Activated CD4-positive, CD25-positive, alpha-beta regulatory T cell treated with anti-CD3 and anti-CD28 coated beads, Interleukin-2, amount 50 U/mL, for 72 hours (primary cell): ENCODE results near the gene ZNF530.

Experiments
- DNase-seq: peaks from one replicate; pipeline ENCODE4 v3.0.0; 2021

The ZNF530 gene

GRCh38 chr19:57599761-57600383 lies at the start of gene ZNF530:
ZNF530 (plus strand) TSS chr19:57599885; CDS start chr19:57604346, 4,461 bp downstream.
- peak; percentile 87 for DNase-seq

DNA sequence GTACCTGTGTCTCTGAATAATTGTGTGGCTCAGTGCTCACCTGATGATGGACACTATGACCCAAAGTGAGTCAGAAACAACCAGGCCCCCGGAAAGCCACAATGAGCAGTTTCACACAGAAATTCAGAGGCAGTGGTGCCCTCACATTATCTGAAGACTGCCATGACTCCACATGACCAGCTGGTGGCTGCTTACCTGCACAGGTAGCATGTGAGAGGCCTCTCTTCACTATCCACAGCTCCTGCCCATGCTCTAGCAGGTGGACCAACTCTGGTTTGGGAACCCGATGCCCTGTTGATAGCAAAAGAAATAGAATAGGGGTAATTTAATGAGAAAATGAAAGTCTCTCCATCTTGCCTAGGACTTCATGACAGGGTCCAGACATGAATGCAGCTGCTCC lies 47.3 kb upstream of the ZNF530 start:
- DNase-seq = no peak

GRCh38 chr19:57557659-57558058 lies 42.0 kb upstream of the ZNF530 start:
- DNase-seq = no peak

DNA sequence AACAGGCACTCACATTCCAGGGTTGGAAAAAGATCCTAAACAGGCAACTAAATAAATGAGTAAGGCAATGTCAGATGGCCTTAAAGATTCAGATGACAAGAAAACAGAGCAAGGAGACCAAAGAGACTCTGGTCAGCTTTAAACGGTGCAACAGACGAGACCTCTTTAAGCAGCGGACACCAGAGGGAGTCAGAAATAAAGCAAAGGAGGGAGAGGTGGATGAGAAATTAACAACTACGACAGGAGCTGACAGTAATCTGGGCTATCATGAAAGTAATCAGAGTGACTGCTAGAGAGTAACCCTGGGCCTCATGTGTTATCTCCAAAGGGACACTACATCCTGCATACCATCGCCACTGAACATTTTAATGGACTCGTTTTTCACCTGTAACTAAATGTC lies 41.2 kb upstream of the ZNF530 start:
- no peak for DNase-seq

DNA sequence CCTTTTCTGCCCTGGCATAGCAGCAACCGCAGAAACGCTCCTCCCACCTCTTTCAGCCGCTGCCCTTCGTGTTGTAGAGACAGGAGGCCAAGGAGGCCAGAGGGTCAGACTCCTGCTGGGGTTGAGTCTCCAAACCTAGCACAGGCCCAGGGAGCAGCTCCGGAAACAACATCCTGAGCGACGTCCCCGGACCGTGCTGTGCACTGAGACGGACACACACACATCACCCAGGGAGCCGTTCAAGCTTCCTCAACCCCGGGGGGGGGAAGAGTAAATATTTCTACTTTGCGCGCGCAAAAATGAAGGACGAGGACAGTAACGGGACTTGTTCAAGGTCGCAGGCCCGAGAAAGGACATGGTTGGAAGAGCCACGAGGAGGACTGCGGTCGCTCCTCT lies 40.7 kb upstream of the ZNF530 start:
- no peak for DNase-seq

DNA sequence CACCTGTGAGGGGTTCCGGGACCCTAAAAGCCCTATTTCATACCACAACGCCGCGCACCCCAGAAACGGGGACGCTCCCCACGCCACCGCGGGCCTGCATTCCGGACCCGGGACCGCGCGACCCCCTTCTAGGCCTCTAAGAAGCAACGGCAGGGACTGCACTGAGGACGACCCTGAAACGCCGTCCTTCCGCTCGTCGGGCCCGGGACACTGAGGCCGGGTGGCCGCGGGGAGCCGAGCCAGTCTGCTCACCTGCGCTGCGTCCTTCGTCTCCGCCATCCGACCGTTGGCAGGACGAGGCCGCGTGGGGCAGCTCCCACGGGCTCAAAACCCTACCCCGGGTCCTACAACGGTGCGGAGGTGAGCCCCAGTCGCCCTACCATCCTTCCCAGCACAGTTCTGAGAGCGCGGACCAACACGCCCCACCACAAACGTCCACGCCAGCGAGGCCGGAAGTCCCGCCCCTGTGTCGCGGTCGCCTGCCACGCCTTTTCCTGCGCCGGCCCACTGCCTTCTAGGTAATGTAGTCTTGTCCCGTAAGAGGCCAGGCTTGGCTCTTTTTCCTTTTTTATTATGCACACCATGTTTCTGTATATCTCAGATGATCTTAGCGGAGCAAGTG lies 40.2 kb upstream of the ZNF530 start, which contains the start of gene ZNF550:
TSS of gene ZNF550 (minus strand) at position 460 of the 622 bp plus-strand sequence. CDS start at position 279, 181 bp downstream.
- DNase-seq = peak; percentile 85

DNA sequence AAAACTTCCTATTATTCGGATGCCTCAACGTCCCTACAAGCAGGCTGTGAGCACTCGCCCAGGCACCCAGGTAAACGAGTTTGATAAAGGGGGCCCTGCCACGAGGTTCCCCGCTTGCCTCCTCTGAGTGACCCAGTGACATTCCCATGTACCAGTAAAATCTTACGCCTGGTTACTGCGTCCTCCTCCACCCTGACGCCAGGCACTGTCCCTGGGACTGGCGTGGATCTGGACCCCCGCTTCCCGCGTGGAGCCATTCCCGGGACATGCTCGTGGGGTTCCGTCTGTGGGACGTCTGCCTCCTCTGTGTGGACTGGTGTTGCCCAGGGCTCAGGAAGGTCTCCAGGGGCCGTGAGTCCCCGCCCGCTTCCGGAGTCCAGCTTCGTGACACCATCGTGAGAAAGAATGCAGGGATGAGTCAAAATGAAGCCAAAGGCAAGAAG lies 39.6 kb upstream of the ZNF530 start:
- DNase-seq = no peak

DNA sequence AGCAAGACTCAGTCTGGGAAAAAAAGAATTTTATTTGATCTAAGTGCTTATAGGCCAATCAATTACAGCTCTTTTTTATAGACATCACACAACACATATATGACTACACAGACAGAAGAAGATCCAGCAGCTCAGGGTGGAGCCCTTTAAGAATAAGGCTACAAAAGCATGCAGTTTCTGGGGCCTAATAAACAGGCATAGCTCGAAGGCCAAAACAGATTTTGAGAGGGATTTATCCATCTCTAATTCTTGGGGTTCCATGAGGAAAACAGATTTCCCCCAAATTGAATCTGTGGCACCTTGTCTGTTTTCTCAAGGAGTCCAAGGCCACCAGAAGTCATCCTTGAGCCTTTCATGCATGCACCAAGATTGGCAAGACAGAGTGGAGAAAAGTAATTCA lies 36.1 kb upstream of the ZNF530 start:
- DNase-seq = no peak

GRCh38 chr19:57566396-57567265 lies 33.1 kb upstream of the ZNF530 start:
- DNase-seq = no peak

- DNase-seq = no peak
These were observed 29.0 kb upstream of the ZNF530 start for GRCh38 chr19:57570707-57571106.

GRCh38 chr19:57572415-57572947 lies 27.2 kb upstream of the ZNF530 start:
- DNase-seq = no peak

DNA sequence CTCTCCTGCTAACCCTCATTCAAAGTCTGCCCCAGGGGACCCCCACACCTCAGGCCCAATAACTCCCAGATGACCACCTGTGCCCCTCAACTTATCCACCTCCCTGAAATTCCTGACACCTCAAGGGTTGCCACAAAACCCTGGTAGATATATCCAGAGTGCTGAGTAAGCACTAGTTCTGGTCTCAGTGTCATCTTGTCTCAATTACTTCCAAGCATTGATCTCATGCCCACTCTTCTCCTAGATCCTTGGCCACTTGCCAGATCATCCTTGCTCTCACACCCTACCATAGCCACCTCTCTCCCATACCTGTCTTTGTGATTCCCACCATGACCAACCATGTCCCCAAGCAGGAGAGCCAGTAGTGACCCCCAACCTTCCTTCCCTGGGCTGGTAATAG lies 23.0 kb upstream of the ZNF530 start:
- no peak for DNase-seq

DNA sequence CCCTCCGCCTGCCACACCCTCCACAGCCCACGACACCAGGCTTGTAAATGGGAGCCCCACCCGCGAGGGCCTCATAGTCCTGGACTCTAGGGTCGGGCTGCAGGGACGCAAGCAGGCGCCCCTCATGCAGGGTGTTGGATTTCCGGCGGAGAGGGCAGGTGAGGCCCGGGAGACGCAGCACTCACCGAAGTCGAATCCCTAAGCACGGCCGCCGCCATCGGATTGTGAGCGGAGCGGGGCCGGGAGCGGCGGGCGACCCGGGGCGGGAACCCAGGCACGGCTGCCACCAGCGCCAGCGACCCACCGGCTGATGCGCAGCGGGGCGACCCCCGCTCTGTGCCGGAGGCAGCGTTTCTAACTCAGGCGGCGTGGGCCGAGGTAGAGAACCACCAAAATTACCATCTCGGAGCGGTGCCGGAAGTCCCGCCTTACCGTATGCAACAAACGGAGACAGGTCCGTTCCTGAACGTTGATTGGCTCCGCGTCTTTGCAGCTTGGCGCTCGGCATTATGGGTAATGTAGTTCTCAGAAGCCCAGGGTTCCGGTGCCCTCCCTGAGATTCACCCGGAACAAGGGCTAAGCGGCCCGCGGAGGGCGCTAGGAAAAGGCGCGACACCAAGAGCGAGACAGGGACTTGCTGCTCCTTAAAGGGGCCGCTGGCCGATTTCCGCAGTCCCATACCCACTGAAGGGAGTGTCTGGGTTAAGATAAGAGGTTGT lies 21.0 kb upstream of the ZNF530 start, which contains the start of gene ZNF416:
TSS of gene ZNF416 (minus strand) at position 425 of the 719 bp plus-strand sequence. CDS start at position 218, 207 bp downstream.
- DNase-seq = peak; percentile 89

DNA sequence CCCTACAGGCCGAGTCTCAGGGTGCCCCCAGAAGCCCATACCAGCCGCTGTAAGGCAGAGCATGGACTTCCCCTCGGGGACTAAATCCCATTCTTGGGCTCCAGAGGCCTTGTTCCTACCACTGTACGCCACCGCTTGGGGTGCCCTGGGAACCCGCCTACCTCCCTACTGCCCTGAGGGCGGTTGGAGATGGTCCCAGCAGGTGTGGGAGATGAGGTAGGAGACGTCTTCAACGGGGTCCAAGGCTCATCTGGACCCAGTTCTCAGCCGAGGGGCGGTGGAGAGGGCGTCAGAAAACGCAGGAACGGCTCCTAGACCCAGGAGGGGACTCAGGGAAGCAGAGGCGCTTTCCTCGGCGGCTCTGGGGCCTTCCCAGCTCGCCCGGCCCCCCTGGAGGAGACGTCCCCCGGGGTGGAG lies 16.6 kb upstream of the ZNF530 start:
- no peak for DNase-seq

DNA sequence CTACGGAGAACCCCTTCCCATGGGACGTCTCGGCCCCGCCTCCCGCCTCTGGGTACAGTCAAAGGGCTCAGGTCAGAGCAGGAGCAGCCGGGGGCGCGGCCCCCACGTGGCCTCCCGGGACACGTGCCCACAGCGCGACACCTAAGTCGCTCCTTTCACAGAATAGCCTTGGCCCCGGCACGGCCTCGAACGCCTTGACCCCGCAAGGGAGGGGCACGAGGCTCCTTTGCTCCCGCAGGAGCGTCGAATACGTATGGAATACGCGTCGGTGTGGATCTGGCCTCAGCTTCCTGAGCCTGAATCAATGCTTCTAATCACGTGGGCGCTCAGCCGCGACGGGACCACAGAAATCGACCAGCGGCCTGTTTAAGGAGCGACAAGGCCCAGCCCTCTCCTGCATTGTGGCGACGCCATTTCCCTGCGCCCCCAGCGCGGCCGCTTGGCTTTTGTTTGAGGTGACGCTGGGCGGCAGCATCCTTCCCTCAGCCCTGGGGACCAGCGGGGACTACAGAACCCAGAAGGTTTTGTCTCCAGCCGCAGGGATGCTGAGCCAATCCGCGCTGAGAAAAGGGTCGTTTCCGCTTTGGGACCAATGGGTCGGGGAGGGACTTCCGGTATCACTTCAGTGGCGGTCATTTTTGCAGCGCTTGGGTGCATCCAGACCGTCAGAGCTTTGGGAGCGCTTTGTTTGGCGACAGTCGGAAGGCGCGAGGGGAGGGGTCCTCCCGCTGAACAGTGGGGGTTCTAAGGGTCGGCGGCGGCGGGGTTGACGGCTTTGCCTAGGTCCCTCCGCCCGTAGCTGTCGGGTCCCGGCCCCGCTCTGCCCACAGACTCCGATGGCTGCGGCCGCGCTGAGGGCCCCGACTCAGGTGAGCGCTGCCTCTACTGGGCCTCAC lies 15.9 kb upstream of the ZNF530 start, which contains the start of gene ZIK1:
TSS of gene ZIK1 (plus strand) at position 625 of the 896 bp plus-strand sequence. CDS start at position 837, 212 bp downstream.
- peak; percentile 75 for DNase-seq

- no peak for DNase-seq
These were observed 12.2 kb upstream of the ZNF530 start for GRCh38 chr19:57587529-57587928.

GRCh38 chr19:57599377-57599760 lies 316 bp upstream of the ZNF530 start:
- DNase-seq = no peak

GRCh38 chr19:57606931-57607330 lies 7.2 kb downstream of the ZNF530 start:
- DNase-seq = no peak

GRCh38 chr19:57611113-57611512 lies 11.4 kb downstream of the ZNF530 start:
- DNase-seq = no peak

DNA sequence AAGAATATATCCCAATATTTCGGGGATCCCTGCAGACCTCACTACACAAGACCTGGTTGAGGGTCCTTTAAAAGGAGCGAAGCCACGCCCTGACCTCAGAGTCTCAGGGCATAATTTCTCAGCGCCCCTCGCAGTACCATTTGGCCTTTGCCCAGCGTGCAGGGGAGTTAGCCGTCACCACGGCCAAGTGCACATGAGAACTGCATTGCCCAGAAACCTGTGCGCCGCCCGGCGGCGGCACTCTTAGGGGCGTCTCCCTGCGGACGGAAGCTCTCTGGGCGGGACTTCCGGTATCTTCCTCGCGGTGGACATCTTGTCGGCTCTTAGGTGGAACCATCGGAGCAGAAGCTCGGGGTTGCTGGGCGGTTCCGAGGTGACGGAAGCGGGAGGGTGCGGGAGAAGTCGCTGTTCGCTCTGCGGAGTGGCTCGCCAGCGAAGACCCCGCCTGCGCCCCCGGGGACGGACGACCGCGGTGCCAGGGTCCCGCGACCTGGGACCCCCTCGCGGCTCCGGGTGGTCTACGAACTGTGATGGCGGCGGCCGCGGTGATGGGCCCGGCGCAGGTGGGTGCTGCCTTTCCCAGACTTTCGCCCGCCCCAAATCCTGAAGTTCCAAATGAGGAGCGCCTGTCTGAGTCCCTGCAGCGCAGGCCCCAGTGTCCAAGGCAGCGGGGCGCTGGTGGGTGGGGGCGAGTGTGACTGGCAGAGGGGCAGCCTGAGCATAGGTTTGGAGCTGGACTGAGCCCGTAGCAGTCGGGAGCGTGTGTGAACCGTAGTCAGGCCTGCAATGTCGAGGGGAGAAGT lies 14.5 kb downstream of the ZNF530 start, which contains the start of gene ZNF134:
TSS of gene ZNF134 (plus strand) at position 302 of the 803 bp plus-strand sequence. CDS start 5,227 bp downstream, outside the sequence.
- DNase-seq = peak; percentile 91
